Cardiac fibroblast (primary cell): ENCODE data around the gene CFD.

Experiments used
- DNase-seq, 2 donors: peaks; one replicate each; pipeline versions ENCODE4 v3.0.0 to v3.0.0-alpha.2; 2010; ENCODE audit warnings: low read depth in 2 of 2
- H3K4me3 ChIP-seq, 2 donors: replicated peaks in 1 of 2; 1 replicate in 1 of 2; 2 replicates in 1 of 2; pipeline ENCODE4 v1.5.1; 2011; ENCODE audit warnings: low read depth in 2 of 2, low read length in 2 of 2, mild to moderate bottlenecking in 2 of 2, moderate library complexity in 1 of 2
- CTCF ChIP-seq: IDR thresholded peaks from one replicate; pipeline ENCODE4 v1.5.1; 2011; ENCODE audit warnings: low read depth, mild to moderate bottlenecking, low read length, inconsistent platforms

The CFD gene

DNA sequence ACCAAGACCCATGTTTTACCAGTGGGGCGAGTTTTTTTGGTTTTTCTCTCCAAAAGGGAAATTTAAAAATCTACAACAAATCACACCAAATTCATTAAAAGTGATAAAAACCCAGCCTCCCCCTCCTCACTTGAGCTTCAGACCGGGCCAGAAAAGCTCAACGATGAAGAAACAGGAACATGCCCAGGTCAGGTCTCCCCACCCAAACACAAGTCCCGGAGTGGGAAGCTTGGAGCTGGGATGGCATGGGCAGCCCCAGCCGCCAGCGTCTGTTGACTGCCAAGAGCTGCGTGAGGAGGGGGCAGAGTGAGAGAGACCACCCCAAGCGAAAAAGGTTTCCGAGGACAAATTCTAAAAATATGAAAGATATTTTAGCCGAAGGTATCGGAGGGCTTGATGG is 37.5 kb downstream of the CFD start:
- TF ChIP-seq CTCF, result no peak
- H3K4me3 ChIP-seq, result no peak overlapping the region
- no peak for DNase-seq

GRCh38 chr19:897442-898039 is 38.1 kb downstream of the CFD start:
- H3K4me3 ChIP-seq, result no peak overlapping the region
- TF ChIP-seq CTCF, result no peak

DNA sequence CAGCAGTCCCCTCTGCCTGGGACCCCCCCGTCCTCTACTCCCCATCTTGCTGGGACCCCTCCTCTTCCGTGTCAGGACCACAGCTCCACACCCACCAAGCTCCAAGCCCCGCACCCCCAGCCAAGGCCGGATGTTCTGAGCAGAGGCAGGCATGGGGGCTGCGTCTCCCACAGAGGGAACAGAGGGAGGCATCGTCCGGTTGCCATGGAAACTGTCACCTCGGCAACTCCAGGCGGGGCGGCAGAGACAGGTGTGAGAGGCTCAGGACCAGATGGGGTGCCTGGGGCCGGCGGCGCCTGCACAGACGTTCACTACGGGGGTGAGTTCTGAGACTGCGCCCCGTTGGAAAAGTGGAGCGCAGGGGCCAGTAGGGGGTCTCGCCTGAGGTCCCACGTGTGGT is 39.2 kb downstream of the CFD start:
- no peak for TF ChIP-seq CTCF
- no peak for DNase-seq
- no peak overlapping the region for H3K4me3 ChIP-seq

More at GRCh38 chr19:897442-898039, 38.1 kb downstream of the CFD start:
- no peak for DNase-seq

DNA sequence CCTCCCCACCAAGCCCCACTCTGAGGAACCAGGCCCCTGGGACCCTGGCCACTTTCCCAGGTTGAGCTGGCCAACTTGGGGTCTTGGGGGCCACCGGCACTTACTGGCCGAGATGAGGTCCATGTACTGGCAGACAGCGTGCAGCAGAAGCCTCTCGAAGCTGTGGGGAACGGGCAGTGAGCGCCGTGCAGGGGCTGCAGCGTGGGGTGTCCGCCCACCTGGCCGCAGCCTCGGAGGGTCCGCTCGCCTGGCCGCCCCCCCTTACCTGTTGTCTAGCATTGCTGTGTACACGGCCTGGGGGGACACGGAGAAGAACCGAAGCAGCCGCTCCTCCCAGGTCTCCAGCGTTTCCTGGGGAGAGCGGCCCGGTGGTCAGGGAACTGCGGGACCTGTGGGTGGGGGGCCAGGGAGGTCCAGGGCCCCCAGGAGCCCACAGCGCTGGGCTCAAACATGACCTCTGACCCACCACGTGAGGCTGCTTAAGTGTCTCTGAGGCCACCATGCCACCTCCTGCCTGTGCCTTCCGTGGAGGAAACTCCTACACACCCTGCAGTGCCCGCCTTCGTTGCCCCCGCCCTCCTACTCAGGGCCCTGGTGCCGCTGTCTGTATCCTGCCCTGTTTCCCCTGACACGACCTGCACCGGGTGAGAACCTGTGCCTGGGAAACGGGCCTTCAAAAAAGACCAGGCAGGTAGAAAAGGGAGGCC is 40.0 kb downstream of the CFD start:
- no peak for TF ChIP-seq CTCF
- no peak overlapping the region for H3K4me3 ChIP-seq
- DNase-seq, result no peak

DNA sequence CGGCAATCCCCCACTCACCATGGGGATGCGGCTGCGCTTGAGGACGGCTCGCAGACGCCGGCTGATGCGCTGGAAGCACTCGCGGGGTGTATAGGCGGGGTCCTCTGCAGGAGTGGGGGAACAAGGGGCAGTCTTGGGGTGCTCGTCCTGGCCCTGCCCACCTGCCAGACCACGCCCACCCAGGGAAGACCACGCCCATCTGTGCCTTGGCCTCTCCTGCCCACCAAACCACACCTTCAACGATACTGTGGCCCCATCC is 40.5 kb downstream of the CFD start:
- no peak overlapping the region for H3K4me3 ChIP-seq
- TF ChIP-seq CTCF, result no peak
- no peak for DNase-seq

DNA sequence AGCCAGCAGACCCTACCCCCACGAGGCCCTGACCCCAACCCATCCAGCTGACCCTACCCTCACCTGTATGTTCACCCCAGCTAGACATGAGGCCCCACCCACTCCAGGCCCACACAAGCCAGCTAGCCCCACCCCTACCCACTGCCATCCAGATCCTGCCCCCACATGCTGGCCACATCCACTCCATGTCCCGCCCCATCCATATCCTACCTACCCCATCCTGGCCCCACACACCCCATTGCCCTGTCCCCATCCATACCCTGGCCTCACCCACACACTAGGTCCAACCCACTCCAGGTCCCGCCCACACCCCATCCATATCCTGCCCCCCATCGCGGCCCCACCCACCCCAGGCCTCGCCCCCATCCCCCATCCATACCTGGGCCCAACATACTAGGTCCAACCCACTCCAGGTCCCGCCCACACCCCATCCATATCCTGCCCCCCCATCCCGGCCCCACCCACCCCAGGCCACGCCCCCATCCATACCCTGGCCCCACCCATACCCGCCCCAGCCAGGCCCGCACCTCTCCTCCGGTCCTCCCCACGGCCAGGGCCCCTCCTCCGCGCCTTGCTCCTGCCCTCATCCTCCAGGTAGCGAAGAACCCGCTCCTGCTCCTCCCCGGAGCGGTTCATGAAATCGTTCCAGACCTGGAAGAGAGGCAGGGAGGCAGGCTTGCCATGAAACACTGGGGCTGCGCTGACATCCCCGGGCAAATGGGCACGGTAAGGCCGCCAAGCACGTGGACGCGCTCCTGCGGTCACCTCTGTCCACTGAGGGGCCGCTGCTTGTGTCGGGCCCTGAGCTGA is 41.0 kb downstream of the CFD start:
- DNase-seq, result no peak
- no peak for TF ChIP-seq CTCF

More for the DNA sequence above, 41.0 kb downstream of the CFD start:
- H3K4me3 ChIP-seq, result no peak overlapping the region
